SW 1271 (cell line): ENCODE results near the gene PLEKHG7.
A peak's percentile ranks its signal among the peaks of the same experiment; 100 is the strongest.
"Not testable (repeated sequence)": the region's sequence is repeated elsewhere in the genome, so short reads cannot be mapped to it uniquely, and the experiment has no call there.

Source experiments
- DNase-seq, 2 experiments: peaks; one replicate each; lab custom pipeline; 2025; lab: John Stamatoyannopoulos, UW

PLEKHG7 gene

GRCh38 chr12:92749691-92750090 is 46.9 kb downstream of the PLEKHG7 start:
- DNase-seq = not testable (repeated sequence)

DNA sequence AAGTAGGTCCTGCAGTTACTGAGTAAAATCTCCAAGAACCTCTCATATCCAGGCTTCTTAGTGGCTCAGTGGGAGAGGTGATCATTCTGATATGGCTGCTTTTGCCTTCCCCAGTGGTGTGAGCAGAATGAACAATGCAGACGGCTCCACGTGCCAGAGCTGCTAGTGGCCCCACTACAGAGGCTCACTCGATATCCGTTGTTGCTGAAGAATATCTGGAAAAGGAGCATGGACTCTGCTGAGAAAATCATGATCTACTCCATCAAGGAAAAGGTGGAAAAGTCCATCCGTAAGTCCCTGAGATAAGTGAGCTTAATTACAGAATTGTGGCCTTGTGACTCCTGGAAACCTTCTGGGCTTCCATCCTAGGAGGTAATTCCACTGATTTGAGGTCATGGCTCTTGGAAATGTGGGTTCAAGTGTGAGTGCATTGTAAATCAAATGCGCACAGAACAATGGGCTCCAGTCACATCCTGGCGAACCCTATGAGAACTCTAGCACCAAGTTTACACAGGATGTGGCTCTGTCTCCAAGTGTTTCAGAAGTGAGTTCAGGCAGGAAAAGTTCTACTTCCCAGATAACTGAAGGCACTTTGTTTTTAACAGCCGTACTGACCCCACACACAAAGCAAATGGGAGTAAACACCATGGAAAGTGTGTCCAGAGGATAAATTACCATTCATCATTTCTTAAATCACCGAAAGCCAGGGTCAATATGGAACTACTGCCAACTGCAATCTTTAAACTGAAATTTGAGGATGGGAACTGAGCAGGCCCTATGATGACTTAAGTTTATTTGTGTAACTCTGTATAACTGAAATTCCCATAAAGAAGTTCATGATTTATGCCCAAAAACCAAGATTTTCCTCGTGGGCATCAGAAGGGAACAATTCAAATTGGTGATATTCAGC is 51.4 kb downstream of the PLEKHG7 start:
- no peak for DNase-seq

DNA sequence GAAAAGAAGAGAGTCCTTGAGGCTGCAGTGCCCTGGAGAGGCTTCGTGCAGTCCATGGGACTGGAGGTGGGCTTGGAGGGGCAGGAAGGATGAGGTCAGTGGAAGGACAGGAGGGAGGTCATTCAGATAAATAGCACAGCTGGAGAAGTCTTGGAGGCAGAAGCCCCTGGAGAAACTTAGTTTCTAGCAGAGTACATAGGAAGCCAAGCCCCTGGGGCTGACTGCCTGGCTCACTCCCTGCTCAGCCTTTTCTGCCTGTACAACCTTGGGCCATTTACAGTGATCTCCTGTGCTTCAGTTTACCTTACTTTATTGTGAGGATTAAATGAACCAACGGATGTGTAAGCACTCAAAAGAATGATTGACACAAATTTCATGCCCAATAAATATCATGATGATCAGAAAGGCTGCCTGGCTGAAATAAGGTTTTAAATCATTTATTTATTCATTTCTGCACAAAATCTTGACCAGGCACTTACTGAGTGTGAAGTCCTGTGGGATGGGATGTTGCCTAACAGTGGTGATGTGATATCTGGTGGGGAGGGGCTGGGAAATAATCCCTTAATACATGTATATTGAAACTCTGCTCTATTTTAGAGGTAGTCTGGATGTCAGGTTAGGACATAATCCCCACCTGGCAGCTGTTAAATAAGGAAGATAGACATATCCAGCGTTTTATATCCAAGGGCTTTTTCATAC is 54.3 kb downstream of the PLEKHG7 start:
- no peak for DNase-seq

- DNase-seq = no peak
Measured at GRCh38 chr12:92757597-92758121, 54.9 kb downstream of the PLEKHG7 start.

DNA sequence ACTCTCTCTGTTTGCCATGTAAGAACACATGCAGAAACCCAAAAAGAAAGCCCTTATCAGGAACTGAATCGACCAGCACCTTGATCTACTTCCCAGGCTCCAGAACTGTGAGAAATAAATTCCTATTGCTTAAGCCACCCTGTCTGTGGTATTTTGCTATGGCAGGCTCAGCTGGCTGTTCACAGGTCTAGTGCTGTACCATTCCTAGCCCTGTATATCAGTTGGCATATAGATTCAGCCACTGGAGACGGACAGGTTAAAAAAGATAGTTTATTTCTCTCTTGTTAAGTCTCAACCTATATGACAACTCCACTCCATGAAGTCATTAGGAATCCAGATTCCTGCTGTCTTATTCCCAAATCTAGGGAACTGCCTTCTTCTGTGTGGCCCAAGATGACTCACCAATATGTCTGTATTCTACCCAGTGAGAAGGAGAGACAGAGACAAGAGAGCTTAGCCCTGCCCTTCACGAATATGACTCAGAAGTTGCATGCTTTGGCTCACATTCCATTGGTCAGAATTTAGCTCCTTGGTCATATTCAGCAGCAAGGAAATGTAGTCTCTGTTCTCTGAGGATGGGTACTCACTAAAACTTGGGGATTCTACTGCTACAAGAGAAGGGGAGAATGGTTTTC is 57.0 kb downstream of the PLEKHG7 start:
- peak; percentile 7 to 43 for DNase-seq

GRCh38 chr12:92762773-92763172 is 60.0 kb downstream of the PLEKHG7 start:
- DNase-seq = no peak

DNA sequence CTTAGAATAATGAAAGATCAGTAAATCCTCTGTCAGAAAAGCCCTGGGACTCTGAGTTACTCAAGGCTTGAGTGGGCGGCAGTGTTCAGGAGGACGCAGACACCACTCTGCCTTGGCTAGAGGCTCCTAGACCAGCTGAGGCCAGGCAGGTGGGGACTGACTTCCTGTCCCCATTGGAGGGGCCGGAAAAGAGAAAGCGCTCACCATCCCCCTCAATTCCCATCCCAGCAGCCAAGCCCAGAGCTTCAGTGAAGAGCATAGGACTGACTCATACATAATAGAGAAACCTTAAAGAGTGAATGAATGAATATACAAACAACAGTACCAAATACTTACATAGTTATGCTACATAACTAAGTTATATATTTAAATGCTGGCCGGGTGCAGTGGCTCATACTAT is 62.0 kb downstream of the PLEKHG7 start:
- DNase-seq = no peak

- no peak for DNase-seq
Measured at GRCh38 chr12:92765871-92766270, 63.1 kb downstream of the PLEKHG7 start.

DNA sequence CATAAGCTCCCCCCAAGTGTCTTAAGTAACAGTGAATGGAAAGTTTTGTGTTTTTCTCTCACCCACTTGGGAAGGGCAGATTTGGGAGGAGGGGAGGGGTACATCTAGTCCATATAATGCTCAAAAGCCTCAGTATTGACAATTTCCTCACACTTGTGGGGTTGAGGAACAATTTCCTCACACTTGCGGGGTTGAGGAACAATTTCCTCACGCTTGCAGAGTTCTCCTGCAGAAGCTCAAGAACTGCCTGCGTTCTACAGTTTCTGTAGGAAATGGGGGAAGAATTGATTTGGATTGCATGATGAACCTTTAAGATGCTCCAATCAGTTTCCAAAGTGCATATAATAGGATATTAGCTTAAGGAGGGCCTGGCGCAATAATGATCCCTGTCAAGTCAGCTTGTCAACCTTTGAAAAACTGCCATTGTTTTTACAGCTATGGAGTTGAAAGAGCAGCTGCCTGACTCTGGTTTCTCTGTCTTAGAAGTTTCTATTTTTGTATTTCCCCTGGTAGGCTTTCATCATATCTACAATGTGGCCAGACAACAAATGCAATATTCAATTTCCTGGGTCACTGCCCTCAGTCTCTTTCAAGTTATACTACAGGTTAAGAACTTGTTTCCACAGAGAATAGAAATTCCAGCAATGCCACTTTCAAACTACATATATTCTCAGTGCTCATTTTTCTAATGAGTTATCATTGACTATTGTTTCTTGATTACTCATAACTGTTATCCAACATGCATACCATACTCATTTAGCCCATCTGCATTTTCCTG is 66.5 kb downstream of the PLEKHG7 start:
- DNase-seq = no peak

GRCh38 chr12:92771001-92771400 is 68.2 kb downstream of the PLEKHG7 start:
- no peak for DNase-seq

GRCh38 chr12:92775416-92775815 is 72.6 kb downstream of the PLEKHG7 start:
- no peak for DNase-seq

GRCh38 chr12:92778525-92778924 is 75.7 kb downstream of the PLEKHG7 start:
- no peak for DNase-seq

- no peak for DNase-seq
Measured at GRCh38 chr12:92779902-92780301, 77.1 kb downstream of the PLEKHG7 start.

DNA sequence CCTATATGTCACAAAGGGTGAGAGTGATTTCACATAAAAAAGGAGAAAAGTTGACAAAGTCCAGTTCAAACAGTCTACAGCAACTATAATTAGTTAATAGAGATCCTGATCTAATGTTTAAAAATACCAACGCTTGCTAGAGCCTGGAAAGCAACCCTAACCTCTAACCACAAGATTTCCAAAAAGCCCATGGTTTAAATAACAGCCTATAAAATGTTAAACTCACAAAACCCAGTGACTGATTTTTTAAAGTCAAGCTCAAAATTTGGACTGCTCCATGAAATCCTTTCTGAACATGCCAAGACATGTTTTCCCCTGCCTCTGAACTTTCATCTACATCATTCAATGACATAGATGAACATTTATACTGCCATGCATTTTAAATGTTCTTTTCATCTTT is 81.6 kb downstream of the PLEKHG7 start:
- no peak for DNase-seq

DNA sequence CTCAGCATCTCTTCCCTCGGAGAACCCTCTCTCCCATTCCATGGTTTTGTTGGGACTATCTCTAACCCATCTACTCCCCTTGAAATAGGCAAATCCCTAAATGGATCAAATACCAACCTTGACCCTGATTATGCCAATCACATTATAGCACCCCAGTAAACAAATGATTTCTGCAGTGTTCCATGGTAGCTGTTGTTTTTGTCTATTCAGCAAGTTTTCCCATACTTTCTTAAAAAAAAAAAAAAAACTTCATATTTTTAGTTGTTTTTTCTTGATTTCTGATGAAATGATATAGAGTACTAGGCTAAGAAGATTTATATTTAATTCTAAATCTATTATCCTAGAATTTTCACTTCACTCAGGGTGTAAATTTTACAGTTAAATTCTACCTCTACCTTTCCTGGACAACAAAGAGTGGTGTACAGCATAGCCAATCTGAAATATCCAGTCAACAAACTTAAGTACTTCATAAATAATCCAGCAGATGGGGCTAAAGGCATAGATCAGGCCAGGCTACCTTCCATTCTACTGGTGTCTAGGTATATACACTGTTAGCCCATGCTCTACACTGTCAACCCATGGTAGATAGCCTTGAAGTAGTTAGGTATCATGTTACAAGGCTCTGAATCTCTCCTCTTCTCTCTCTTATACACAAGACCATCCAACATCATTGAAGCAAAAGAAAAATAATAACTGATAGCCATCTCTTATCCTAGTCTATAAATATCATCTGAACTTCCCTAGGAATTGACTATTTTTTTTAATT is 82.2 kb downstream of the PLEKHG7 start:
- DNase-seq = peak; percentile 40 to 89

DNA sequence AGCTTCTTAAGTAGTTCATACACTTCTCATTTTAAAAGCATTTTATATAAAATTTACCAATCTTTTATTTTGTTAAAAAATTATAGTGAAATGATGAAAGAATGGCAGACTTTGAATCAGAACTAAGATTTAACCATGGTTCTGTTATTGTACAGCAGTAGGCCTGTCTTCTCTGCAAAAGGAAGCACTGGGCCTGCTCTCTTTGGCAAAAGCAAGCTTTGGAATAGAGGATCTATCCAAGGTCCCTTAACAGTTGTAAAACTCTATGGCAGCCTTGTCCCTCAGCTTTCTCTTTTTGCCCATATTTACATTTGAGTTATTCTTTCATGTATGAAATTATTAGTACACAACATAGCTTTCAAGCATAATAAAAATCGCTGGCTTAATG is 82.8 kb downstream of the PLEKHG7 start:
- no peak for DNase-seq

- DNase-seq = no peak
Measured at GRCh38 chr12:92786045-92786444, 83.3 kb downstream of the PLEKHG7 start.

- not testable (repeated sequence) for DNase-seq
Measured at GRCh38 chr12:92794356-92794755, 91.6 kb downstream of the PLEKHG7 start.

DNA sequence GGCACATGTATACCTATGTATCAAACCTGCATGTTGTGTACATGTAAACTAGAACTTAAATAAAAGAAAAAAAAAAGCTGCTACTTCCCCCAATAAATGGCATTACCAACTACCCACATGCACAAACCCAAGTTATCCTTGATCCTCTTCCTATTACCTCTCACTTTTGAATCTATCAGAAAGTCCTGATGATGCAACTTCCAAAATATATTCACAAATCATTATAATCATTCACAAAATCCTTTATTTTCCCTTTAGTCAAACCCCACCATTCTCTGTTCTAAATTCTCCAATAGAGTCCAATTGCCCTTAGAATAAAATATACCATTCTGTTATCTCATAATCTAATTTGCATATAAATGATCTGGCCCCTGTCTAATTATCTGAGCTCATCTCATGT is 92.0 kb downstream of the PLEKHG7 start:
- DNase-seq = no peak

GRCh38 chr12:92796650-92797049 is 93.9 kb downstream of the PLEKHG7 start:
- no peak for DNase-seq

DNA sequence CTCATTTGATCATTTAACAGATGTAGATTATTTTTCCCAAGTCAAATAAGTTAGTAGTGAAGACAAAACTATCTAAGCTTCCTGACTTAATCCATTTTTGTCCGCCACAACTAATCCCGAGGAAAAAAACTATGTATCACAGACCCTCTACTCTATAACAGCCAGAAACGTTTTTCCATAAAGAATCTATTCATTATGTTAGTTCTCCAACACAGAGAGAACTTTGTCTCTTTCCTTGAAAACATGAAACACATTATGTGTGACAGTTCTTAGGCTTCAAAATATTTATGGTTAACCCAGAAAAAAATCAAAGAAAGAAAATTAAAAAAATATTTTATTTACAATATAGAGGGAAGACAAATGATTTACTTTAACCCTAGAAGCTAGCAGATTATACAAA is 100.1 kb downstream of the PLEKHG7 start:
- DNase-seq = no peak
